Measurements from ENCODE around the gene SLC22A12. TPM values are rescaled to one million over a fixed set of nuclear protein-coding genes. Genes with fewer than 3 reads are reported as not detected.

SLC22A12 gene
- total and polyA plus RNA-seq, 2 donors (not counting 3 experiments of a cell fraction or from before 2014, with no cell fraction given) = not detected

- no peak for FAIRE-seq
- no peaks in the 10 kb centered on the region for H3K9me1 ChIP-seq (replicated peaks; ENCODE audit: control insufficient read depth, extremely low read depth, insufficient read depth, low read length)
- H3K4me2 ChIP-seq (ENCODE audit: insufficient read depth, low read length) = no peak overlapping the region
- no peak for DNase-seq (ENCODE audit: low read depth, low spot score)
- H2AFZ ChIP-seq (ENCODE audit: low read depth, low read length) = no peak overlapping the region
- no peak overlapping the region for H3K27ac ChIP-seq (ENCODE audit: insufficient read depth, low read depth, low read length)
- ChIA-PET POLR2A (no interaction called here), CTCF (no interaction called here)
- H4K20me1 ChIP-seq (replicated peaks; ENCODE audit: control insufficient read depth, extremely low read depth, insufficient read depth, low read length) = no peaks in the 10 kb centered on the region
- no peaks in the 10 kb centered on the region for H3K4me1 ChIP-seq (ENCODE audit: control insufficient read depth, extremely low read depth, insufficient read depth, low read length)
- H3K4me3 ChIP-seq (replicated peaks in 1 of 3; ENCODE audit: insufficient read depth in 1 of 3, low read depth in 1 of 3, low read length in 3 of 3) = no peak overlapping the region
- H3K27me3 ChIP-seq (ENCODE audit: control insufficient read depth in 2 of 2, insufficient read depth in 2 of 2, low read length in 2 of 2) = peaks cover 0 to 4% of the 10 kb centered on the region in 2 experiments
- no peaks in the 10 kb centered on the region for H3K9me3 ChIP-seq (replicated peaks; ENCODE audit: control insufficient read depth, insufficient read depth, low read length)
- dilution Hi-C loops (cut with MboI; ENCODE audit: extremely low pct_ligation_motif_present, low sequenced_read_pairs) = loop anchor here (25.0 kb wide), 1 partner anchor 118 kb away; no protein-coding TSS in a partner anchor
- no peaks in the 10 kb centered on the region for H3K36me3 ChIP-seq (ENCODE audit: control insufficient read depth in 2 of 2, extremely low read depth in 1 of 2, insufficient read depth in 2 of 2, low read length in 2 of 2)
- no TSS peak for BruUV-seq (replicated peaks)
- no peak overlapping the region for H3K9ac ChIP-seq (replicated peaks; ENCODE audit: extremely low read depth, insufficient read depth, low read length)
- intact Hi-C loops (cut with micrococcal nuclease) = no loop called here
- no peak for TF ChIP-seq CTCF (IDR thresholded peaks at IDR 0.05; ENCODE audit: extremely low read depth in 1 of 2, insufficient read depth in 1 of 2, low read depth in 1 of 2, low read length in 2 of 2)
- TF ChIP-seq, protein P1, sequence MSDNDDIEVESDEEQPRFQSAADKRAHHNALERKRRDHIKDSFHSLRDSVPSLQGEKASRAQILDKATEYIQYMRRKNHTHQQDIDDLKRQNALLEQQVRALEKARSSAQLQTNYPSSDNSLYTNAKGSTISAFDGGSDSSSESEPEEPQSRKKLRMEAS (IDR thresholded peaks at IDR 0.05; ENCODE audit: insufficient read depth, insufficient read length) = peak; percentile 15
- no peaks in the 10 kb centered on the region for H3K79me2 ChIP-seq (ENCODE audit: control insufficient read depth, insufficient read depth, low read length)
Measured at GRCh38 chr11:64629796-64630562, 39.0 kb downstream of the SLC22A12 start.

GRCh38 chr11:64631675-64632074 lies 40.7 kb downstream of the SLC22A12 start:
- dilution Hi-C loops (cut with MboI; ENCODE audit: extremely low pct_ligation_motif_present, low sequenced_read_pairs) = loop anchor here (25.0 kb wide), 1 partner anchor 119 kb away; no protein-coding TSS in a partner anchor
- Histone ChIP-seq H4K20me1 (replicated peaks; ENCODE audit: control insufficient read depth, extremely low read depth, insufficient read depth, low read length) (no peaks in the 10 kb centered on the region), H3K4me3 (replicated peaks in 1 of 3; ENCODE audit: insufficient read depth in 1 of 3, low read depth in 1 of 3, low read length in 3 of 3) (no peak overlapping the region), H3K9ac (replicated peaks; ENCODE audit: extremely low read depth, insufficient read depth, low read length) (no peak overlapping the region), H3K27me3 (ENCODE audit: control insufficient read depth in 2 of 2, insufficient read depth in 2 of 2, low read length in 2 of 2) (peaks cover 0 to 4% of the 10 kb centered on the region in 2 experiments), H2AFZ (ENCODE audit: low read depth, low read length) (no peak overlapping the region), H3K79me2 (ENCODE audit: control insufficient read depth, insufficient read depth, low read length) (no peaks in the 10 kb centered on the region), H3K4me1 (ENCODE audit: control insufficient read depth, extremely low read depth, insufficient read depth, low read length) (no peaks in the 10 kb centered on the region), H3K9me1 (replicated peaks; ENCODE audit: control insufficient read depth, extremely low read depth, insufficient read depth, low read length) (no peaks in the 10 kb centered on the region), H3K27ac (ENCODE audit: insufficient read depth, low read depth, low read length) (no peak overlapping the region), H3K9me3 (replicated peaks; ENCODE audit: control insufficient read depth, insufficient read depth, low read length) (no peaks in the 10 kb centered on the region), H3K4me2 (ENCODE audit: insufficient read depth, low read length) (no peak overlapping the region), H3K36me3 (ENCODE audit: control insufficient read depth in 2 of 2, extremely low read depth in 1 of 2, insufficient read depth in 2 of 2, low read length in 2 of 2) (no peaks in the 10 kb centered on the region)
- FAIRE-seq (no peak), DNase-seq (ENCODE audit: low read depth, low spot score) (no peak)
- TF ChIP-seq, protein P1 (IDR thresholded peaks at IDR 0.05; ENCODE audit: insufficient read depth, insufficient read length) = no peak
- TF ChIP-seq EZH2 (IDR thresholded peaks at IDR 0.05; ENCODE audit: borderline replicate concordance, low read depth, low read length, severe bottlenecking) (no peak), MYC (IDR thresholded peaks at IDR 0.05; ENCODE audit: low read depth, low read length) (no peak), JUN (IDR thresholded peaks at IDR 0.05; ENCODE audit: borderline replicate concordance, insufficient read depth, insufficient read length, low read depth) (no peak), CTCF (IDR thresholded peaks at IDR 0.05; ENCODE audit: extremely low read depth in 1 of 2, insufficient read depth in 1 of 2, low read depth in 1 of 2, low read length in 2 of 2) (no peak), GATA2 (IDR thresholded peaks at IDR 0.05; ENCODE audit: insufficient read depth, insufficient read length, low read depth, low read length) (no peak), POLR2AphosphoS5 (IDR thresholded peaks at IDR 0.05; ENCODE audit: insufficient read depth, low read depth, low read length) (no peak), FOS (IDR thresholded peaks at IDR 0.05; ENCODE audit: borderline replicate concordance, insufficient read depth, low read length) (no peak), POLR2A (IDR thresholded peaks at IDR 0.05; ENCODE audit: low read depth, low read length) (no peak)
- ChIA-PET POLR2A (no interaction called here), CTCF (interaction anchor here (1.2 kb wide), 1 partner anchor 182 kb away, joined by 3 read pairs; no protein-coding TSS in a partner anchor)
- intact Hi-C loops (cut with micrococcal nuclease) = no loop called here
- BruUV-seq (replicated peaks) = no TSS peak
